H9 (cell line): Measurements from ENCODE around the gene ST6GALNAC5. TPM values are rescaled to one million over a fixed set of nuclear protein-coding genes. Genes with fewer than 3 reads are reported as not detected.
A peak's percentile ranks its signal among the peaks of the same experiment; 100 is the strongest.

ENCODE experiments used
- DNase-seq: peaks from one replicate; pipeline ENCODE4 v3.0.0-alpha.2; 2017
- H2AFZ ChIP-seq: one replicate; pipeline ENCODE4 v1.6.1; 2013; ENCODE audit warnings: mild to moderate bottlenecking, low read length, control low read depth, moderate library complexity
- H2AK5ac ChIP-seq: 2 replicates; pipeline ENCODE4 v1.6.1; 2013; ENCODE audit warnings: low read length, control low read depth, mixed read lengths; ENCODE audit not compliant: insufficient read length
- H2BK120ac ChIP-seq: one replicate; pipeline ENCODE4 v1.6.1; 2013; ENCODE audit warnings: low read depth, mild to moderate bottlenecking, low read length, control low read depth, inconsistent platforms; ENCODE audit not compliant: poor library complexity, severe bottlenecking
- H2BK12ac ChIP-seq: 2 replicates; pipeline ENCODE4 v1.6.1; 2013; ENCODE audit warnings: low read length, control low read depth, mixed read lengths, low read depth; ENCODE audit not compliant: insufficient read length
- H2BK15ac ChIP-seq: 2 replicates; pipeline ENCODE4 v1.6.1; 2013; ENCODE audit warnings: low read depth, low read length, control low read depth
- H2BK20ac ChIP-seq: one replicate; pipeline ENCODE4 v1.6.1; 2013; ENCODE audit warnings: low read depth, mild to moderate bottlenecking, low read length, control low read depth, inconsistent platforms; ENCODE audit not compliant: poor library complexity, severe bottlenecking
- H2BK5ac ChIP-seq: 2 replicates; pipeline ENCODE4 v1.6.1; 2013; ENCODE audit warnings: low read length, control low read depth, mixed read lengths; ENCODE audit not compliant: insufficient read length
- H3K14ac ChIP-seq: 2 replicates; pipeline ENCODE4 v1.6.1; 2013; ENCODE audit warnings: low read length, control low read depth; ENCODE audit not compliant: insufficient read depth
- H3K18ac ChIP-seq: 2 replicates; pipeline ENCODE4 v1.6.1; 2013; ENCODE audit warnings: low read depth, mild to moderate bottlenecking, mixed read lengths, low read length, control low read depth; ENCODE audit not compliant: insufficient read length
- H3K23ac ChIP-seq: 2 replicates; pipeline ENCODE4 v1.6.1; 2013; ENCODE audit warnings: low read length, control low read depth, mixed read lengths, low read depth; ENCODE audit not compliant: insufficient read length
- H3K23me2 ChIP-seq: 2 replicates; pipeline ENCODE4 v1.6.1; 2013; ENCODE audit warnings: low read depth, mild to moderate bottlenecking, mixed read lengths, low read length, control low read depth; ENCODE audit not compliant: insufficient read length, poor library complexity, severe bottlenecking
- H3K27ac ChIP-seq: 2 replicates; pipeline ENCODE4 v1.5.1; 2013; ENCODE audit warnings: low read length, control low read depth, mixed read lengths, low read depth; ENCODE audit not compliant: insufficient read length
- H3K27me3 ChIP-seq: 2 replicates; pipeline ENCODE4 v1.6.1; 2013; ENCODE audit warnings: low read length, control low read depth, inconsistent platforms; ENCODE audit not compliant: insufficient read depth
- H3K4ac ChIP-seq: 2 replicates; pipeline ENCODE4 v1.6.1; 2013; ENCODE audit warnings: low read depth, mild to moderate bottlenecking, control low read depth, inconsistent platforms, low read length, moderate library complexity
- H3K4me1 ChIP-seq: 2 replicates; pipeline ENCODE4 v1.6.1; 2013; ENCODE audit warnings: low read length, control low read depth, inconsistent platforms; ENCODE audit not compliant: insufficient read depth
- H3K4me2 ChIP-seq: 2 replicates; pipeline ENCODE4 v1.6.1; 2013; ENCODE audit warnings: low read length, control low read depth, mixed read lengths; ENCODE audit not compliant: insufficient read length, insufficient read depth
- H3K56ac ChIP-seq: 2 replicates; pipeline ENCODE4 v1.6.1; 2013; ENCODE audit warnings: low read depth, mild to moderate bottlenecking, mixed read lengths, low read length, control low read depth; ENCODE audit not compliant: insufficient read length
- H3K79me1 ChIP-seq: 2 replicates; pipeline ENCODE4 v1.6.1; 2013; ENCODE audit warnings: low read depth, mild to moderate bottlenecking, moderate library complexity, low read length, control low read depth, inconsistent platforms; ENCODE audit not compliant: insufficient read depth, poor library complexity, severe bottlenecking
- H3K79me2 ChIP-seq: 2 replicates; pipeline ENCODE4 v1.6.1; 2013; ENCODE audit warnings: low read length, control low read depth, inconsistent platforms; ENCODE audit not compliant: insufficient read depth
- H3K9ac ChIP-seq: 2 replicates; pipeline ENCODE4 v1.6.1; 2013; ENCODE audit warnings: low read length, control low read depth, mixed read lengths; ENCODE audit not compliant: insufficient read length; ENCODE audit errors: extremely low read depth
- H3K9me3 ChIP-seq: one replicate; pipeline ENCODE4 v1.6.1; 2013; ENCODE audit warnings: low read depth, low read length, inconsistent platforms; ENCODE audit not compliant: control insufficient read depth
- H3T11ph ChIP-seq: one replicate; pipeline ENCODE4 v1.6.1; 2013; ENCODE audit warnings: mild to moderate bottlenecking, low read length, control low read depth, inconsistent platforms
- H4K20me1 ChIP-seq: one replicate; pipeline ENCODE4 v1.6.1; 2013; ENCODE audit not compliant: control insufficient read depth, insufficient read length, insufficient read depth
- H4K5ac ChIP-seq: 2 replicates; pipeline ENCODE4 v1.6.1; 2013; ENCODE audit warnings: low read depth, mild to moderate bottlenecking, mixed read lengths, low read length, control low read depth; ENCODE audit not compliant: insufficient read length
- H4K8ac ChIP-seq: replicated peaks from 2 replicates; pipeline ENCODE4 v1.6.1; 2013; ENCODE audit warnings: low read length, control low read depth, mixed read lengths, low read depth; ENCODE audit not compliant: insufficient read length
- H4K91ac ChIP-seq: 2 replicates; pipeline ENCODE4 v1.6.1; 2013; ENCODE audit warnings: low read depth, mild to moderate bottlenecking, moderate library complexity, mixed read lengths, low read length, control low read depth; ENCODE audit not compliant: insufficient read length
- H3K27ac Mint-ChIP-seq, 3 experiments: 2 replicates in 2 of 3; 3 replicates in 1 of 3; pipeline ENCODE4 v1.8.0; 2020 to 2021; ENCODE audit warnings: mixed read lengths in 3 of 3, mild to moderate bottlenecking in 1 of 3, moderate library complexity in 1 of 3
- H3K27me3 Mint-ChIP-seq: 2 replicates; pipeline ENCODE4 v1.8.0; 2021; ENCODE audit warnings: low read depth, mild to moderate bottlenecking, moderate library complexity, mixed read lengths
- H3K36me3 Mint-ChIP-seq, 3 experiments: 2 replicates in 2 of 3; 3 replicates in 1 of 3; pipeline ENCODE4 v1.8.0; 2020 to 2021; ENCODE audit warnings: low read depth in 3 of 3, mixed read lengths in 3 of 3; ENCODE audit not compliant: insufficient read depth in 1 of 3
- H3K4me1 Mint-ChIP-seq, 2 experiments: 2 replicates each; pipeline ENCODE4 v1.8.0; 2020; ENCODE audit warnings: mixed read lengths in 2 of 2
- H3K4me3 Mint-ChIP-seq, 2 experiments: 2 replicates in 1 of 2; 3 replicates in 1 of 2; pipeline ENCODE4 v1.8.0; 2020 to 2021; ENCODE audit warnings: mild to moderate bottlenecking in 2 of 2, mixed read lengths in 2 of 2, moderate library complexity in 1 of 2
- H3K9me3 Mint-ChIP-seq, 2 experiments: 2 replicates in 1 of 2; 3 replicates in 1 of 2; pipeline ENCODE4 v1.8.0; 2020; ENCODE audit warnings: mild to moderate bottlenecking in 2 of 2, mixed read lengths in 2 of 2, moderate library complexity in 1 of 2
- WGBS: extraction: QIAGEN DNeasy Blood & Tissue Kit; methylation state at CpG from one replicate; pipeline ENCODE4 v1.1.7; 2013; ENCODE audit warnings: missing lambda C conversion rate, low lambda C conversion rate, mixed read lengths; ENCODE audit not compliant: insufficient read length; ENCODE audit errors: extremely low coverage; 5-methylcytosine and 5-hydroxymethylcytosine counted together
- total RNA-seq: library from RNA; stranded (reverse); gene quantifications from 2 replicates; pipeline ENCODE4 v1.2.1, GENCODE V29; 2021
- TF ChIP-seq, protein P1 (sequence below): fragments of 200-600 bp; sonication (generic); conservative IDR thresholded peaks from 3 replicates; pipeline ENCODE4 v1.8.0; 2021; ENCODE audit warnings: antibody characterized with exemption, mild to moderate bottlenecking

The ST6GALNAC5 gene
- total RNA-seq, 1 experiment from 2014 or later = 3.3 TPM

DNA sequence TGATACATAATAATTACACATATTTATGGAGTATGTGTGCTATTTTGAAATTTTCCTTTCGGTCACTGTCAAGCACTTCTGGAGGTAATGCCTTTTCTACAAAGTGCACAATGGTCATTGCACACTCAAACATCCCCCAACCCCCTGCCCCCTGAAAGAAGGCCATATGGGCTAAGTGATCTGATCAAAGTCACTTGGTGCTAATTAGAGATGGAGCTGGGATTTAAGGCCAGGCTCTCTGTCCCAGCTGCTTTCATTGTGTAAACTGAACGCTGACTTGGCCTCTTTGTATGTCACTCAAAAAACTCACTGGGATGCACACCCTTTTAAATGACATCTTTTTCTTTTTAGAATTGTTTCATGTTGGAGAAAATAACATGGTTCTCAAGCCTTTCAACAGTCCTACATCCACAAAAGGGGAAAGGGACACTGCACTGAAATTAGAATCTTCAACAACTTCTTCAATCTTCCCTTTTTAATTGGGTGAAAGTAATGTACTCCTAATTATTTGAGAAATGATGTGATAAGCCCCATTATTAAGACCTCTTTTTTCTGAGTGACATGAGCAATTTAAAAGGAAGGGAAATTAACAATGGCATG, 149.2 kb downstream of the ST6GALNAC5 start:
- Histone ChIP-seq H3K14ac (no peak overlapping the region), H3K56ac (no peak overlapping the region), H2BK15ac (no peak overlapping the region), H3K27me3 (no peaks in the 10 kb centered on the region), H2BK5ac (no peak overlapping the region), H3K4ac (no peak overlapping the region), H3K4me2 (no peak overlapping the region), H3K9me3 (no peaks in the 10 kb centered on the region), H3K79me2 (no peaks in the 10 kb centered on the region), H4K91ac (no peak overlapping the region), H2AFZ (no peak overlapping the region), H3K23me2 (no peaks in the 10 kb centered on the region), H3K79me1 (no peaks in the 10 kb centered on the region), H3K18ac (no peak overlapping the region), H4K20me1 (no peaks in the 10 kb centered on the region), H3K9ac (no peak overlapping the region), H2AK5ac (no peak overlapping the region), H3K27ac (no peak overlapping the region), H3K4me1 (peaks cover 12% of the 10 kb centered on the region), H4K8ac (no peak overlapping the region), H3K23ac (no peak overlapping the region), H2BK120ac (no peak overlapping the region), H2BK12ac (no peak overlapping the region), H2BK20ac (no peak overlapping the region), H4K5ac (no peak overlapping the region), H3T11ph (no peak overlapping the region)
- peak overlapping the region in 1 of 3 experiments; percentile 12; a peak in 1 of 7 replicates for H3K27ac Mint-ChIP-seq
- H3K36me3 Mint-ChIP-seq = no peaks in the 10 kb centered on the region
- WGBS = no CpG with 5 or more reads among the region's 2 CpGs
- peaks cover 56 to 57% of the 10 kb centered on the region in 2 experiments for H3K4me1 Mint-ChIP-seq
- no peak overlapping the region for H3K4me3 Mint-ChIP-seq
- H3K27me3 Mint-ChIP-seq = no peaks in the 10 kb centered on the region
- TF ChIP-seq, protein P1, sequence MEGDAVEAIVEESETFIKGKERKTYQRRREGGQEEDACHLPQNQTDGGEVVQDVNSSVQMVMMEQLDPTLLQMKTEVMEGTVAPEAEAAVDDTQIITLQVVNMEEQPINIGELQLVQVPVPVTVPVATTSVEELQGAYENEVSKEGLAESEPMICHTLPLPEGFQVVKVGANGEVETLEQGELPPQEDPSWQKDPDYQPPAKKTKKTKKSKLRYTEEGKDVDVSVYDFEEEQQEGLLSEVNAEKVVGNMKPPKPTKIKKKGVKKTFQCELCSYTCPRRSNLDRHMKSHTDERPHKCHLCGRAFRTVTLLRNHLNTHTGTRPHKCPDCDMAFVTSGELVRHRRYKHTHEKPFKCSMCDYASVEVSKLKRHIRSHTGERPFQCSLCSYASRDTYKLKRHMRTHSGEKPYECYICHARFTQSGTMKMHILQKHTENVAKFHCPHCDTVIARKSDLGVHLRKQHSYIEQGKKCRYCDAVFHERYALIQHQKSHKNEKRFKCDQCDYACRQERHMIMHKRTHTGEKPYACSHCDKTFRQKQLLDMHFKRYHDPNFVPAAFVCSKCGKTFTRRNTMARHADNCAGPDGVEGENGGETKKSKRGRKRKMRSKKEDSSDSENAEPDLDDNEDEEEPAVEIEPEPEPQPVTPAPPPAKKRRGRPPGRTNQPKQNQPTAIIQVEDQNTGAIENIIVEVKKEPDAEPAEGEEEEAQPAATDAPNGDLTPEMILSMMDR = no peak
- no peak for DNase-seq
- H3K9me3 Mint-ChIP-seq = no peaks in the 10 kb centered on the region
